ENCODE data around the gene COL4A2.

COL4A2 gene

DNA sequence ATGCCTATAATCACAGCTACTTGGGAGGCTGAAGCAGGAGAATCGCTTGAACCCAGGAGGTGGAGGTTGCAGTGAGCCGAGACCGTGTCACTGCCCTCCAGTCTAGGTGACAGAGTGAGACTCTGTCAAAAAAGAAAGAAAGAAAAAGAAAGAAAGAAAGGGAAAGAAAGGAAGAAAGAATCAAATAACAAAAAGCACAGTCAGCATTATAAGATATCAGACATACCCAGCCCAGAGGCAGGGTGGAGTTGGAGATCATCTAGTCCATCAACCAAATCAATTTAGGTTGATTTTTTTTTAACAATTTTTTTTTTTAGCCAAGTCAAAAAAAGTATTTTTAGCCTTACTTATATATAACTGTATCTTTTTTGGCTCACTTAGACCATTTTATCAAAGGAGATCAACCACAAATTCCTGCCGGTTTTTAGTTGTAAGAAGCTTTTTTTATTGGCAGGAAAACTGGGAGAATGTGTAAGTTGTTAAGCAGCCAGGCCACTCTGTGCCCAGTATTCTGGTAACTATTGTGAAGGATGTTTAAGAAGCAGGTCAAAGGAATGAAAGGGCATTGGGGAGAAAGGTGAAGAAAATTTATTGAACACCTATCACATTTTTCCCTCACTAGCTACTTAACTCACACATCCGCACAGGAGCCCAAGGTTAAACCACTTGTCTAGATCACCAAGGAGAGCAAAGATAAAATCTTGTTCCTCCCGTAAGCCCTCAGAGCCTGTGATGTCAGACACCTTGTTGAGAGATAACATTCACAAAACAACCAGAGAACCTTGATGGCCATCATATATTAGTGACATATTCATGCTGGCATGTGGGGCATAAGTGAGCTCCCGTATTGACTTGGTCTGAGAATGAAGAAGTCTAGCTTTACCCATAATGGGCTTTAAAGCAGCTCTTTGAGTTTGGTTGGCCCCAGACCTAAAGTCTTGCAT, 91.8 kb downstream of the COL4A2 start:
- DNase-seq (ENCODE audit: extremely low spot score) = no peak
- POLR2A ChIA-PET = no interaction called here
- CTCF ChIA-PET = no interaction called here
- TF ChIP-seq FOXK2 (IDR thresholded peaks at IDR 0.05) = no peak
- TF ChIP-seq NFRKB (IDR thresholded peaks at IDR 0.05) = no peak
- no peak for TF ChIP-seq LEF1 (IDR thresholded peaks at IDR 0.05; ENCODE audit: borderline replicate concordance)
- no peak for TF ChIP-seq TARDBP (IDR thresholded peaks at IDR 0.05)
- TF ChIP-seq HDGF (IDR thresholded peaks at IDR 0.05; ENCODE audit: borderline replicate concordance) = no peak
- no peak for TF ChIP-seq L3MBTL2 (conservative IDR thresholded peaks at IDR 0.05)
- no peak for TF ChIP-seq PKNOX1 (IDR thresholded peaks at IDR 0.05)
- TF ChIP-seq FOXA1 (IDR thresholded peaks at IDR 0.05) = no peak
- no peak for TF ChIP-seq BHLHE40 (IDR thresholded peaks at IDR 0.05; ENCODE audit: borderline replicate concordance)
- TF ChIP-seq ELF4 (IDR thresholded peaks at IDR 0.05) = no peak

DNA sequence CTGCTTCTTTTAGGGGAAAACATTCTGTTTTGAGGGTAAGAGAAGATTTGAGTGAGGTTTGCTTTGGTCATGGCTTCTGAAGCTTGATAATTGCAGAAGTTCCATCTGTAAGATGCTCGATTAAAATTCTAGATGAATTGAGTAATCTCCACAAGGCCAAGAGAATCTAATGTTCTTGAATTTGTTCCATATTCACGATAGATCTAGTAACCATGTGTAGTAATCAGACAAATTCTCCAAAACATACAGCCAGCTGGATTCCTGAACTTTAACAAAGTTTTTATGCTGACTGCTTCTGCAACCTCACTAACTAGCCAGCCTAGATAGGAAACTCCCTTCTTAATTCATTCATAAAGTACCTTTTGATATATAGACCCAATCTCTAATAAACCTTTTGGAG, 92.7 kb downstream of the COL4A2 start:
- ChIA-PET POLR2A (no interaction called here), CTCF (no interaction called here)
- DNase-seq (ENCODE audit: extremely low spot score) = no peak
- no peak for TF ChIP-seq FOXK2 (IDR thresholded peaks at IDR 0.05)
- no peak for TF ChIP-seq HDGF (IDR thresholded peaks at IDR 0.05; ENCODE audit: borderline replicate concordance)
- no peak for TF ChIP-seq SUZ12 (IDR thresholded peaks at IDR 0.05)
- TF ChIP-seq ELF4 (IDR thresholded peaks at IDR 0.05) = no peak
- TF ChIP-seq FOXA1 (IDR thresholded peaks at IDR 0.05) = no peak

GRCh38 chr13:110400786-110401533, 93.9 kb downstream of the COL4A2 start:
- POLR2A ChIA-PET = no interaction called here
- TF ChIP-seq FOXK2 (IDR thresholded peaks at IDR 0.05) (no peak), CTBP1 (IDR thresholded peaks at IDR 0.05; ENCODE audit: borderline replicate concordance) (no peak), FOXM1 (IDR thresholded peaks at IDR 0.05; ENCODE audit: borderline replicate concordance) (no peak), ELF4 (IDR thresholded peaks at IDR 0.05) (no peak), PKNOX1 (IDR thresholded peaks at IDR 0.05) (no peak), SP1 (IDR thresholded peaks at IDR 0.05) (no peak), ARNT (IDR thresholded peaks at IDR 0.05) (no peak), HDGF (IDR thresholded peaks at IDR 0.05; ENCODE audit: borderline replicate concordance) (no peak), LEF1 (IDR thresholded peaks at IDR 0.05; ENCODE audit: borderline replicate concordance) (no peak), TARDBP (IDR thresholded peaks at IDR 0.05) (no peak), FOXA1 (IDR thresholded peaks at IDR 0.05) (no peak), SUZ12 (IDR thresholded peaks at IDR 0.05) (no peak)
- DNase-seq (ENCODE audit: extremely low spot score) = no peak
- CTCF ChIA-PET = interaction anchor here (1.0 kb wide), 1 partner anchor 10 kb away, joined by 5 read pairs; no protein-coding TSS in a partner anchor

DNA sequence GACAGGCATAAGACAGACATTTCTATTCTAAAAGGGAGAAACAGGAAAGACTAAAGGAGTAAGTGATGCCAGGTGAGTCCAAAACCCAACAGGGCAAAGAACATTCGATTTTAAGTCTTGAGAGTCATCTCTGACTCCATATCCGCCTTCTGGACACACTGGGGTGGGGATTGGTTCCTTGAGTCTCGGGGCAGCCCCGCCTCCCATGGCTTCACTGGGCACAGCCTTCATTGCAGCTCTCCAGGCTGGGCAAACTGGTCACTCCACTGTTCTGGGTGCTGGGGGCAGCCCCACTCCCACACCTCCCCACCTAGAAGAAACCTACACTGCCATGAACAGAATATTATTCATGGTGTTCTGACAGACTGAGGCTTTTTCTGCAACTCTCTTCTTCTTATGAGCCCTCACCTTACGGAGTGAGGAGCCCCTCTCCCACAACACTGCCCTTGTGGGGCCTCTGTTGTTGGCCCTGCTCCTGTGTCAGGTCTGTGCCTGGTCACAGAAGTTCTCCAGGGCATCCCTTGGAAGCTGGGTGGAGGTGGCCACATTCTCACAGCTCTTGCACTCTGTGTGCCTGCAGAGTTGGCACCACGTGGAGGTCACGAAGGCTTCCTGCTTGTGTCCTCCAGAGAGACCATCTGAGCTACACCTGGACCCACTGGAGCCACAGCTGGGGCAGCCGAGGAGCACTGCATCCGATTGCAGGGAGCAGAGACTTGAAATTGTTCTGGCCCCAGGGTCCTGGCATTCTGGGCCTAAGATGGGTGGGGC, 95.4 kb downstream of the COL4A2 start:
- ChIA-PET CTCF (no interaction called here), POLR2A (no interaction called here)
- TF ChIP-seq FOXA1 (IDR thresholded peaks at IDR 0.05) (no peak), LEF1 (IDR thresholded peaks at IDR 0.05; ENCODE audit: borderline replicate concordance) (no peak), HDGF (IDR thresholded peaks at IDR 0.05; ENCODE audit: borderline replicate concordance) (no peak), ZNF384 (IDR thresholded peaks at IDR 0.05) (no peak), BHLHE40 (IDR thresholded peaks at IDR 0.05; ENCODE audit: borderline replicate concordance) (no peak), SUZ12 (IDR thresholded peaks at IDR 0.05) (no peak), FOXK2 (IDR thresholded peaks at IDR 0.05) (no peak), PKNOX1 (IDR thresholded peaks at IDR 0.05) (no peak), TARDBP (IDR thresholded peaks at IDR 0.05) (no peak)
- DNase-seq (ENCODE audit: extremely low spot score) = no peak

GRCh38 chr13:110403315-110403714, 96.2 kb downstream of the COL4A2 start:
- ChIA-PET POLR2A (no interaction called here), CTCF (interaction anchor here (0.9 kb wide), 1 partner anchor 12 kb away, joined by 3 read pairs; no protein-coding TSS in a partner anchor)
- DNase-seq (ENCODE audit: extremely low spot score) = no peak
- TF ChIP-seq L3MBTL2 (conservative IDR thresholded peaks at IDR 0.05) (no peak), NFRKB (IDR thresholded peaks at IDR 0.05) (no peak), ARNT (IDR thresholded peaks at IDR 0.05) (no peak), ZNF384 (IDR thresholded peaks at IDR 0.05) (no peak), FOXM1 (IDR thresholded peaks at IDR 0.05; ENCODE audit: borderline replicate concordance) (no peak), BHLHE40 (IDR thresholded peaks at IDR 0.05; ENCODE audit: borderline replicate concordance) (no peak), SUZ12 (IDR thresholded peaks at IDR 0.05) (no peak), PKNOX1 (IDR thresholded peaks at IDR 0.05) (no peak), FOXK2 (IDR thresholded peaks at IDR 0.05) (no peak), FOXA1 (IDR thresholded peaks at IDR 0.05) (no peak), SP1 (IDR thresholded peaks at IDR 0.05) (no peak), LEF1 (IDR thresholded peaks at IDR 0.05; ENCODE audit: borderline replicate concordance) (no peak), HDGF (IDR thresholded peaks at IDR 0.05; ENCODE audit: borderline replicate concordance) (no peak), ELF4 (IDR thresholded peaks at IDR 0.05) (no peak)
